ENCODE data around the gene PSMD7. TPM values are rescaled to one million over a fixed set of nuclear protein-coding genes. Genes with fewer than 3 reads are reported as not detected.
A peak's percentile ranks its signal among the peaks of the same experiment; 100 is the strongest.

PSMD7 gene
- total RNA-seq, 2 donors from 2014 or later: 92.5 to 107 TPM

- no peak for DNase-seq (ENCODE audit: low spot score)
- TF ChIP-seq CTCF (IDR thresholded peaks at IDR 0.05): no peak
- H3K4me3 ChIP-seq: no peak overlapping the region
- no peaks in the 10 kb centered on the region for H3K27me3 ChIP-seq
- H3K9me3 ChIP-seq: no peaks in the 10 kb centered on the region
- peaks cover 0 to 8% of the 10 kb centered on the region in 2 donors for H3K4me1 ChIP-seq
- peaks cover 58% of the 10 kb centered on the region for H3K36me3 ChIP-seq
- H3K27ac ChIP-seq: no peak overlapping the region
Measured at GRCh38 chr16:74305978-74306784, 9.6 kb downstream of the PSMD7 start.

DNA sequence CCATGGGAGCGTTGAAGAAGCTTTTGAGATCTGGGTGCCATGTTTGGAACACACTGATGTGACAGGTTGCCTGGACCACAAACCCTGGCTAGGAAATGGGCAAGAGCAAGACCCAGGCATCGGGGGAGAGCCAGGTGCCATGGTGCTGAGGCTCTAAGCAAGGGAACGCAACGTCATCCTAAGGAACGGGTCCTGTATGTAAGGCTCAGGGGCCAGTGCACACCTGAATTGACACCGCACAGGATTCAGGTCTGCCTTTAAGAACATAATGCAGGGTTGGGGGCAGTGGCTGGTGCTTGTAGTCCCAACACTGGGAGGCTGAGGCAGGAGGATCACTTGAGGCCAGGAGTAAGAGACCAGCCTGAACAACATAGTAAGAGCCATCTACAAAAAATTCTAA, 10.8 kb downstream of the PSMD7 start:
- no peak overlapping the region for H3K4me3 ChIP-seq
- H3K36me3 ChIP-seq: peaks cover 46% of the 10 kb centered on the region
- no peak for DNase-seq (ENCODE audit: low spot score)
- H3K4me1 ChIP-seq: peaks cover 0 to 8% of the 10 kb centered on the region in 2 donors
- no peaks in the 10 kb centered on the region for H3K27me3 ChIP-seq
- no peaks in the 10 kb centered on the region for H3K9me3 ChIP-seq
- TF ChIP-seq CTCF (IDR thresholded peaks at IDR 0.05): no peak
- no peak overlapping the region for H3K27ac ChIP-seq

DNA sequence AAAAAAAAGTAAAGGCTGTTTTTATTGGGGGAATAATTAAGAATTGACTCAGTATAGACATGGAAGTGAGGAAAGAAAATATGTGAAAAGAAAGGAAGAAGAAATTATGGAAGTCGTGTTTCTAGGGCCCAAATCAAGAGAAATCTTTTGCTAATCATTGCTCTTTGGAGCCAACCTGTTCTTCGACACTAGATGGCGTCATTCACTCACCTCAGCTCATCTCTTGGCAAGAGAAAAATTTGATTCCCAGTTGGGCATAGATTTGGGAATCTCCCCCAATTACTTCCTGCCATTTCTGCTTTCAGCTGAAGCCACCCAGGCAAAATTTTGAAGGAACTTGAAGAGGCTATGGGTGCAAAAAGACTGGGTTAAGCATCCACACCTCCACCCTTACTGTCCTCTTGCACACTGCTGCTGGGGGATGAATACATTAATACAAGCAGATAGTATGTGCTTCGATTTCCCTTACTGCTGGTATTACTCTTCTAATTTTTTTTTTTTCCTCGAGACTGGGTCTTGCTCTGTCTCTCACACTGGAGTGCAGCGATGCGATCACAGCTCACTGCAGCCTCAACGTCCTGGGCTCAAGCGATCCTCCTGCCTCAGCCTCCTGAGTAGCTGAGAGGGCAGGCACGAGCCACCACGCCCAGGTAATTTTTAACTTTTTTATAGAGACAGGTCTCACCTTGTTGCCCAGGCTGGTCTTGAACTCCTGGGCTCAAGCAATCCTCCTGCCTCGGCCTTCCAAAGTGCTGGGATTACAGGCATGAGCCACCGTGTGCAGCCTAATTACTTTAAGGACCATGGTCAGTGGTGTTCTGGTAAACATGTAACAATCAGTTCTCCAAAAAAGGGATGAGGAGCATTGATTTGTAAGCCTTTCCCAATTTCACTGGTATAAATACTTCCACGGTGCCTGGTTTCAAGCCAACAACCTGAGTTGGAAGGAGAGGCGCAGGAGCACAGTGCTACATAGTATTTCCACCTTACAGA, 13.5 kb downstream of the PSMD7 start:
- Histone ChIP-seq H3K4me1 (peaks cover 0 to 8% of the 10 kb centered on the region in 2 donors), H3K27ac (no peak overlapping the region), H3K27me3 (no peaks in the 10 kb centered on the region), H3K9me3 (no peaks in the 10 kb centered on the region), H3K36me3 (peaks cover 19% of the 10 kb centered on the region), H3K4me3 (no peak overlapping the region)
- no peak for DNase-seq (ENCODE audit: low spot score)
- TF ChIP-seq CTCF (IDR thresholded peaks at IDR 0.05): peak; percentile 60 to 74

GRCh38 chr16:74315059-74315458, 18.4 kb downstream of the PSMD7 start:
- Histone ChIP-seq H3K27ac (no peak overlapping the region), H3K4me1 (no peaks in the 10 kb centered on the region), H3K9me3 (no peaks in the 10 kb centered on the region), H3K36me3 (no peaks in the 10 kb centered on the region), H3K4me3 (no peak overlapping the region), H3K27me3 (no peaks in the 10 kb centered on the region)
- TF ChIP-seq CTCF (IDR thresholded peaks at IDR 0.05): no peak
- no peak for DNase-seq (ENCODE audit: low spot score)

DNA sequence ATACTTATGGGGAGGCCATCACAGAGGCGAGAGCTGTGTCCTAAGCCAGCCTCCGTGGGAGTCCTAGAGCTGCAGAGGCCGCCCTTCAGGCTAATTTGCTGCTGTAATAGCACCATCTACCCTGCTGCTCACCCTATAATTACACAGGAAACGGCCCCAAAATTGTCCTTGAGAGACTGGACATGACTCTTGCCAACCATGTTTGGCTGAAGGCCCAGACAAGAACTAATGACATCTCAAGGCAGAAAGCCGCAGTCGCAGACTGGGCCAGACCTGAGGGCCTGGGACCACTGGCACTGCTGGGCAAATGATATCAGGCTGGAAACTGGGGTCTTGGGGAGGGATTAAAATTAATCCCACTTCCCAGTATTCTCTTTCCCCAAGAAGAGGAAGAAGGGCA, 24.1 kb downstream of the PSMD7 start:
- no peak overlapping the region for H3K4me3 ChIP-seq
- peak overlapping the region; percentile 29 to 59 for H3K27ac ChIP-seq
- peaks cover 0 to 31% of the 10 kb centered on the region in 2 donors for H3K4me1 ChIP-seq
- no peaks in the 10 kb centered on the region for H3K9me3 ChIP-seq
- TF ChIP-seq CTCF (IDR thresholded peaks at IDR 0.05): no peak
- no peaks in the 10 kb centered on the region for H3K36me3 ChIP-seq
- no peak for DNase-seq (ENCODE audit: low spot score)
- no peaks in the 10 kb centered on the region for H3K27me3 ChIP-seq

All from right atrium auricular region (tissue), 2 donors.